GM21529 (cell line): ENCODE results near the gene SMG6.
"Not testable (repeated sequence)": the region's sequence is repeated elsewhere in the genome, so short reads cannot be mapped to it uniquely, and the experiment has no call there.

Experiments used
- ATAC-seq: cut with Tn5 transposase; IDR thresholded peaks from one replicate; pipeline ENCODE4 v1.9.1; 2021; ENCODE audit not compliant: unreplicated experiment

Gene SMG6

DNA sequence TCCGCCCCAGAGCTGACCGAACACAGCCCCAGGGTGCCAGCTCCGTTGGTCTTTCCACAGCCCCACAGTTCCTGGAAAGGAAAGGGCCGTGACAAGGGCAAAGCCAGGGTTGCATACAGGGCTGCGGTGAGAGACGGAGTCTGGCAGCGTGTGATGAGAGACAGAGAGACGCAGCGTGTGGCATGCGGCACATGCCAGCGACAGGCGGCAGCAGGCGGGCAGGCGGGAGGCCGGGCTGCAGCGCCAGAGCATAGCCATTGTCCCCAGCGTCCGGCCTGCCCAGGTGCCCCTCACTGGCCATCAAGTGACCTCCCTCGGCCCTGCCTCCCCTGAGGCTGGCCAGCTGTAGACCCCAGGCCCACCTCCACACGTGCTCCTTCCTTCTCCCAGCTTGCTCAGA lies 287.1 kb downstream of the SMG6 start:
- ATAC-seq: no peak

DNA sequence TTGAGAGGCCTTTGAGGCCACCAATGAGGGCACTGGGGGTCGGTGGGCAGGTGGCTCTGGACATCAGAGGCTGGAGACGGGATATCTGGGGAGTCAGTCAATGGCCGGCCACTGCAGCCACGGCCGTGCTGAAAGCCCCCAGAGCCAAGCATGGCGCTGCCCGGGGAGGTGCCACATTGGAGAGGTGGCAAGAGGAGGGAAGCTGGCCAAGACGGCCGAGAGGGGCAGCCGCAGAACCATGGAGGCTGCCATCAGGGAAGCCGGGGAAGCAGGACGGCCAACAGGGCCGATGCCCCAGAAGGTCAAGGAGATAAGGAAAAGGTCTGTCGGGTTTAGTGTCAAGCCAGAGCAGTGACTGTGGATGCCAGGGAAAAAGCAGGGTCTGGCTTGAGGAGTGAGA lies 288.3 kb downstream of the SMG6 start:
- no peak for ATAC-seq

DNA sequence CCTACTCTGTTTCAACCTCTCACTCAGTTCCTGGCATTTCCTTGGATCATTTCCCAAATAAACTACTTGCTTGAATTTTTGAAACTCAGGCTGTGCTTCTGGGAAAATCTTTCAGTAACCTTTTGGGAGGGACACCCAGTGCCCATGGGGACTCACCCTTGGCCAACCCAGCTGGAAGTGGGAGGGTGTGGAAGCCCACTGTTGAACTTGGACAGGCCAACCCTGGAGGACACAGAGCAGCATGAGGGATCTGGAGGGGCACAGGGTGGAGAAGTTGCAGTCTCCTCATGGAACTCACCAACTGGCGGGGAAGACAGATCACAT lies 289.6 kb downstream of the SMG6 start:
- no peak for ATAC-seq

DNA sequence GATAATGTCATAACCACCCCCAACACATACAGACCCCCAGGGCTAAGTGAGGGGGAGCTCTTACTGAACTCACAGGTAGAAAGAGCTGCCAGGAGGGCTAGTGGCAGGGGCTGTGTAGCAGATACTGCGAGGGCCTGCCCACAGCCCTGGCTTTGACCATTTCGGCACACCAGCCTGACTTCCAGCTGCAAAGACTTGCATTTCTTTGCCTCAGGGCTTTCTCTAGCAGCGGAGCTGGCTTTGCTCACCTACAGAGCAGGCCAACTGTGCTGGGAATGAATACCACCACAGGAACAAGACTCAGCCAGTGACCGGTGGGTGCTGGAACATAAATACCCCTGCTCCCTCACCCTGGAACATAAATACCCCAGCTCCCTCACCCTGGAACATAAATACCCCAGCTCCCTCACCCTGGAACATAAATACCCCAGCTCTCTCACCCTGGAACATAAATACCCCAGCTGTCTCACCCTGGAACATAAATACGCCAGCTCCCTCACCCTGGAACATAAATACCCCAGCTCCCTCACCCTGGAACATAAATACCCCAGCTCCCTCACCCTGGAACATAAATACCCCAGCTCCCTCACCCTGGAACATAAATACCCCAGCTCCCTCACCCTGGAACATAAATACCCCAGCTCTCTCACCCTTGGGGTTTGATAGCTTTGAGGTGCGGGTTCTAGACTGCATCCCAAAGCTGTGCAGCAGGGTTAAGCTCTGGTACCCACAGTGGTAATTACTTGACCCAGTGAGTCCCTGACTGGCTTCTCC lies 290.2 kb downstream of the SMG6 start:
- ATAC-seq: not testable (repeated sequence)

DNA sequence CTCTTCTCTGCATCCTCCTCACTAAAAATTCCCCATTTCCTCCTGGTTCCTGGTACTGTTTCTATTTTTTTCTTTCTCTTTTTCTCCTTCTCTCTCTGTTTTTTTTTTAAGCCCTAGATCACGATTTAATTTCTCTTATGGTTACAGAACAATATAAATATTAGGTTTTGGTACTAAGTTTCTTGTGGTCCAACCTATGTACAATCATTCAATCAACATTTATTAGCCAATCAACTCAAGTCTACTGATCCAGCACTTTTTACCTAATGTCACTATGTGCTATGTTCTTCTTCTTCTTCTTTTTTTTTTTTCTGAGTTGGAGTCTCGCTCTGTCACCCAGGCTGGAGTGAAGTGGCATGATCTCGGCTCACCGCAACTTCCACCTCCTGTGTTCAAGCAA lies 291.1 kb downstream of the SMG6 start:
- no peak for ATAC-seq

DNA sequence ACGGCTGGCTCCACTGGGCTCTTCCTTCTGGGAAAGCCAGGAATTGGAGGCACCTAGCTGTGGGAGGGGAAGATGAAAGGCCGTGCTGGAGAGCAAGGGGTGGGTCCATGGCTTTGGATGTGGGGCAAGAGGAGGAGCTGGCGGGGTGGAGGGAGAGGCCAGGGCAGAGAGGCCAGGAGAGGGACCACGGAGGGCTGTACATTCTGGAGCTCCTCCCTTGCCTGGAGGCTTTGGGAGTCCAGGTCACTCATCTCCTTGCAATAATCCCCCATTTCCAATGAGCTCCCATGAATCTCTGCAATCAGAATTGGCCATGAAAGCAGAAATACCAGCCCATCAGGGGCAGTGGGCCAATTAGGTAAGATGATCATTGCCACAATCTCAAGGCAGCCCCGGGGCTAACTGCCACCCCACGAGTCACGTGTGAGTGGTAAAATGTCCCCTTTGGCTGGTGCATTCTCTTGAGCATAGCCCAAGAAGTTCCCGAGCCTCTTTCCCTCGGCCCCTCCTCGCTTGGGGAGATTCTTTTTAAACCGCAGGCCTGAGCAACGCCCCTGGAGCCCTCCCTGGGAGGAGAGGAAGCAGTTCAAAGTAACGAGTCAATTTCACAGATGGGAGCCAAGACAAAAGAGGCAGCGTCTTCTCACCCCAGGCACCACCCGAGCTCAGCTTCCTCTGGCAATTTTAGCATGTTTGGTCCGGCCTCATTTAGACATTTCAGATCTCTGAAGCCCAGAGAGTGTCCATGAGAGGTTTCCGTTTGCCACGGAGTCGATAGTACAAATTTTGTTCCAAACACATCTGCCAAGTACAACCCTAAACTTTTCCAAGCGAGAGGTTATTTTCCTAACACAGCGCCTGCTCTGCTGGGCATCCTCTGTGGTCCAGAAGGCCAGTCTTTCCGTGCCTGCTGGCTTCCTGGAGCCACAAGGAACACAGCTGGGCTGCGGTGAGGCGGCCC lies 291.9 kb downstream of the SMG6 start:
- no peak for ATAC-seq
